ENCODE measurements around the gene SETDB1. TPM values are rescaled to one million over a fixed set of nuclear protein-coding genes. Genes with fewer than 3 reads are reported as not detected.

Gene SETDB1
- polyA plus RNA-seq, 4 donors = 12.7 to 56.1 (median 19.4) TPM

GRCh38 chr1:150966011-150966410 is 39.8 kb downstream of the SETDB1 start:
- H3K4me3 ChIP-seq (ENCODE audit: low read depth in 1 of 3, low read length in 3 of 3) = no peak overlapping the region

GRCh38 chr1:150967936-150968335 is 41.8 kb downstream of the SETDB1 start:
- H3K4me3 ChIP-seq (ENCODE audit: low read depth in 1 of 3, low read length in 3 of 3) = no peak overlapping the region
- DNase-seq (no peak), FAIRE-seq (no peak)
- peaks cover 0 to 34% (median 2%) of the 10 kb centered on the region in 3 donors for H3K4me1 ChIP-seq (ENCODE audit: control insufficient read depth in 3 of 3, insufficient read depth in 2 of 3, low read depth in 1 of 3, low read length in 2 of 3)
- H3K9me3 ChIP-seq (ENCODE audit: control insufficient read depth in 2 of 2, insufficient read depth in 1 of 2, low read depth in 1 of 2, low read length in 1 of 2) = no peaks in the 10 kb centered on the region
- H3K27me3 ChIP-seq (ENCODE audit: control insufficient read depth in 3 of 3, insufficient read depth in 3 of 3, low read length in 3 of 3) = no peaks in the 10 kb centered on the region
- 95 to 98% (median 98%) methylated on average over 13 of the region's 13 CpGs for WGBS, 3 donors
- H3K36me3 ChIP-seq (ENCODE audit: control insufficient read depth in 3 of 3, insufficient read depth in 2 of 3, low read depth in 1 of 3, low read length in 3 of 3) = peaks cover 15 to 86% (median 38%) of the 10 kb centered on the region in 3 donors
- no peak overlapping the region for H3K27ac ChIP-seq (ENCODE audit: low read depth in 1 of 3, low read length in 2 of 3)

More at GRCh38 chr1:150966011-150966410, 39.8 kb downstream of the SETDB1 start:
- H3K27ac ChIP-seq (ENCODE audit: low read depth in 1 of 3, low read length in 2 of 3) = no peak overlapping the region
- DNase-seq (no peak), FAIRE-seq (no peak)
- no peaks in the 10 kb centered on the region for H3K9me3 ChIP-seq (ENCODE audit: control insufficient read depth in 2 of 2, insufficient read depth in 1 of 2, low read depth in 1 of 2, low read length in 1 of 2)
- H3K36me3 ChIP-seq (ENCODE audit: control insufficient read depth in 3 of 3, insufficient read depth in 2 of 3, low read depth in 1 of 3, low read length in 3 of 3) = peaks cover 26 to 87% (median 41%) of the 10 kb centered on the region in 3 donors
- peaks cover 0 to 15% (median 0%) of the 10 kb centered on the region in 3 donors for H3K4me1 ChIP-seq (ENCODE audit: control insufficient read depth in 3 of 3, insufficient read depth in 2 of 3, low read depth in 1 of 3, low read length in 2 of 3)
- H3K27me3 ChIP-seq (ENCODE audit: control insufficient read depth in 3 of 3, insufficient read depth in 3 of 3, low read length in 3 of 3) = no peaks in the 10 kb centered on the region
- 64 to 75% (median 69%) methylated on average over 6 of the region's 6 CpGs for WGBS, 3 donors

GRCh38 chr1:150968491-150968890 is 42.3 kb downstream of the SETDB1 start:
- no peak for DNase-seq
- no peak overlapping the region for H3K4me3 ChIP-seq (ENCODE audit: low read depth in 1 of 3, low read length in 3 of 3)
- H3K4me1 ChIP-seq (ENCODE audit: control insufficient read depth in 3 of 3, insufficient read depth in 2 of 3, low read depth in 1 of 3, low read length in 2 of 3) = peaks cover 0 to 37% (median 2%) of the 10 kb centered on the region in 3 donors
- H3K36me3 ChIP-seq (ENCODE audit: control insufficient read depth in 3 of 3, insufficient read depth in 2 of 3, low read depth in 1 of 3, low read length in 3 of 3) = peaks cover 14 to 82% (median 35%) of the 10 kb centered on the region in 3 donors
- H3K9me3 ChIP-seq (ENCODE audit: control insufficient read depth in 2 of 2, insufficient read depth in 1 of 2, low read depth in 1 of 2, low read length in 1 of 2) = no peaks in the 10 kb centered on the region
- H3K27ac ChIP-seq (ENCODE audit: low read depth in 1 of 3, low read length in 2 of 3) = no peak overlapping the region
- WGBS, 3 donors = 95% methylated on average over 4 of the region's 4 CpGs
- no peaks in the 10 kb centered on the region for H3K27me3 ChIP-seq (ENCODE audit: control insufficient read depth in 3 of 3, insufficient read depth in 3 of 3, low read length in 3 of 3)
- FAIRE-seq = no peak

GRCh38 chr1:150969626-150970025 is 43.5 kb downstream of the SETDB1 start:
- H3K9me3 ChIP-seq (ENCODE audit: control insufficient read depth in 2 of 2, insufficient read depth in 1 of 2, low read depth in 1 of 2, low read length in 1 of 2) = no peaks in the 10 kb centered on the region
- DNase-seq (no peak), FAIRE-seq (no peak)
- H3K4me3 ChIP-seq (ENCODE audit: low read depth in 1 of 3, low read length in 3 of 3) = no peak overlapping the region
- H3K4me1 ChIP-seq (ENCODE audit: control insufficient read depth in 3 of 3, insufficient read depth in 2 of 3, low read depth in 1 of 3, low read length in 2 of 3) = peaks cover 0 to 39% (median 2%) of the 10 kb centered on the region in 3 donors
- H3K36me3 ChIP-seq (ENCODE audit: control insufficient read depth in 3 of 3, insufficient read depth in 2 of 3, low read depth in 1 of 3, low read length in 3 of 3) = peaks cover 8 to 72% (median 31%) of the 10 kb centered on the region in 3 donors
- WGBS, 3 donors = 72 to 78% (median 77%) methylated on average over 3 of the region's 3 CpGs
- no peak overlapping the region for H3K27ac ChIP-seq (ENCODE audit: low read depth in 1 of 3, low read length in 2 of 3)
- H3K27me3 ChIP-seq (ENCODE audit: control insufficient read depth in 3 of 3, insufficient read depth in 3 of 3, low read length in 3 of 3) = no peaks in the 10 kb centered on the region

- no peaks in the 10 kb centered on the region for H3K27me3 ChIP-seq (ENCODE audit: control insufficient read depth in 3 of 3, insufficient read depth in 3 of 3, low read length in 3 of 3)
- H3K4me3 ChIP-seq (ENCODE audit: low read depth in 1 of 3, low read length in 3 of 3) = peak overlapping the region in 2 of 3 donors; percentile 33 to 97
- H3K27ac ChIP-seq (ENCODE audit: low read depth in 1 of 3, low read length in 2 of 3) = peak overlapping the region; percentile 14 to 90 (median 48)
- WGBS, 3 donors = 46 to 54% (median 53%) methylated on average over 11 of the region's 11 CpGs
- FAIRE-seq (no peak), DNase-seq (peak; percentile 90 to 91)
- peaks cover 0 to 44% (median 2%) of the 10 kb centered on the region in 3 donors for H3K4me1 ChIP-seq (ENCODE audit: control insufficient read depth in 3 of 3, insufficient read depth in 2 of 3, low read depth in 1 of 3, low read length in 2 of 3)
- no peaks in the 10 kb centered on the region for H3K9me3 ChIP-seq (ENCODE audit: control insufficient read depth in 2 of 2, insufficient read depth in 1 of 2, low read depth in 1 of 2, low read length in 1 of 2)
- H3K36me3 ChIP-seq (ENCODE audit: control insufficient read depth in 3 of 3, insufficient read depth in 2 of 3, low read depth in 1 of 3, low read length in 3 of 3) = peaks cover 8 to 61% (median 25%) of the 10 kb centered on the region in 3 donors
Observed at GRCh38 chr1:150970808-150971582, 44.8 kb downstream of the SETDB1 start.

- Histone ChIP-seq H3K4me1 (ENCODE audit: control insufficient read depth in 3 of 3, insufficient read depth in 2 of 3, low read depth in 1 of 3, low read length in 2 of 3) (peaks cover 0 to 52% (median 4%) of the 10 kb centered on the region in 3 donors), H3K4me3 (ENCODE audit: low read depth in 1 of 3, low read length in 3 of 3) (peak overlapping the region in 2 of 3 donors; percentile 97 to 99), H3K27ac (ENCODE audit: low read depth in 1 of 3, low read length in 2 of 3) (peak overlapping the region; percentile 89 to 92 (median 90)), H3K9me3 (ENCODE audit: control insufficient read depth in 2 of 2, insufficient read depth in 1 of 2, low read depth in 1 of 2, low read length in 1 of 2) (no peaks in the 10 kb centered on the region), H3K36me3 (ENCODE audit: control insufficient read depth in 3 of 3, insufficient read depth in 2 of 3, low read depth in 1 of 3, low read length in 3 of 3) (peaks cover 8 to 52% (median 17%) of the 10 kb centered on the region in 3 donors), H3K27me3 (ENCODE audit: control insufficient read depth in 3 of 3, insufficient read depth in 3 of 3, low read length in 3 of 3) (no peaks in the 10 kb centered on the region)
- DNase-seq (peak; percentile 20 to 64), FAIRE-seq (no peak)
- WGBS, 3 donors = 73 to 81% (median 76%) methylated on average over 6 of the region's 6 CpGs
Observed at GRCh38 chr1:150971583-150972416, 45.6 kb downstream of the SETDB1 start.

- Histone ChIP-seq H3K4me1 (ENCODE audit: control insufficient read depth in 3 of 3, insufficient read depth in 2 of 3, low read depth in 1 of 3, low read length in 2 of 3) (peaks cover 0 to 59% (median 4%) of the 10 kb centered on the region in 3 donors), H3K9me3 (ENCODE audit: control insufficient read depth in 2 of 2, insufficient read depth in 1 of 2, low read depth in 1 of 2, low read length in 1 of 2) (no peaks in the 10 kb centered on the region), H3K36me3 (ENCODE audit: control insufficient read depth in 3 of 3, insufficient read depth in 2 of 3, low read depth in 1 of 3, low read length in 3 of 3) (peaks cover 8 to 46% (median 14%) of the 10 kb centered on the region in 3 donors), H3K27me3 (ENCODE audit: control insufficient read depth in 3 of 3, insufficient read depth in 3 of 3, low read length in 3 of 3) (no peaks in the 10 kb centered on the region), H3K4me3 (ENCODE audit: low read depth in 1 of 3, low read length in 3 of 3) (peak overlapping the region in 2 of 3 donors; percentile 97 to 99), H3K27ac (ENCODE audit: low read depth in 1 of 3, low read length in 2 of 3) (peak overlapping the region; percentile 89 to 92 (median 90))
- WGBS, 3 donors = 44 to 56% (median 51%) methylated on average over 4 of the region's 4 CpGs
- FAIRE-seq = no peak
- peak in 1 of 2 donors; percentile 37 for DNase-seq
Observed at GRCh38 chr1:150972417-150972940, 46.3 kb downstream of the SETDB1 start.
